GM23338 (cell line): ENCODE results near the gene PFDN4. TPM values are rescaled to one million over a fixed set of nuclear protein-coding genes. Genes with fewer than 3 reads are reported as not detected.

Experiments
- ATAC-seq: fragments of 200-7000 bp; cut with Tn5 transposase; 3 replicates; pipeline ENCODE4 v1.9.1; 2020
- DNase-seq: peaks from one replicate; pipeline ENCODE4 v3.0.0-alpha.2; 2015; ENCODE audit warnings: low spot score
- H2AFZ ChIP-seq: fragments of 200-600 bp; sonication (generic); 2 replicates; pipeline ENCODE4 v1.8.0; 2016; ENCODE audit warnings: antibody characterized with exemption, mild to moderate bottlenecking, moderate library complexity
- H3F3A ChIP-seq: fragments of 200-600 bp; sonication (generic); replicated peaks from 2 replicates; pipeline ENCODE4 v1.8.0; 2017; ENCODE audit warnings: antibody characterized with exemption, mixed run types, low read depth
- H3K27ac ChIP-seq: fragments of 200-600 bp; sonication (generic); 2 replicates; pipeline ENCODE4 v1.6.1; 2016; ENCODE audit warnings: low read depth
- H3K27me3 ChIP-seq: fragments of 200-600 bp; sonication (generic); 2 replicates; pipeline ENCODE4 v1.8.0; 2016; ENCODE audit warnings: mild to moderate bottlenecking, mixed run types, moderate library complexity; ENCODE audit not compliant: insufficient read depth
- H3K36me3 ChIP-seq: fragments of 200-600 bp; sonication (generic); 2 replicates; pipeline ENCODE4 v1.8.0; 2016; ENCODE audit warnings: mild to moderate bottlenecking; ENCODE audit not compliant: insufficient read depth
- H3K4me1 ChIP-seq: fragments of 200-600 bp; sonication (generic); 2 replicates; pipeline ENCODE4 v1.8.0; 2016; ENCODE audit warnings: mild to moderate bottlenecking, moderate library complexity; ENCODE audit not compliant: insufficient read depth
- H3K4me2 ChIP-seq: fragments of 200-600 bp; sonication (generic); 2 replicates; pipeline ENCODE4 v1.7.1; 2017; ENCODE audit warnings: mixed run types
- H3K4me3 ChIP-seq: fragments of 200-600 bp; sonication (generic); 2 replicates; pipeline ENCODE4 v1.6.1; 2016; ENCODE audit warnings: mixed run types
- H3K79me2 ChIP-seq: fragments of 200-600 bp; sonication (generic); replicated peaks from 2 replicates; pipeline ENCODE4 v1.8.0; 2017; ENCODE audit warnings: mild to moderate bottlenecking; ENCODE audit not compliant: insufficient read depth
- H3K9me2 ChIP-seq: fragments of 200-600 bp; sonication (generic); 2 replicates; pipeline ENCODE4 v1.8.0; 2017; ENCODE audit not compliant: insufficient read depth
- H4K20me1 ChIP-seq: fragments of 200-600 bp; sonication (generic); replicated peaks from 2 replicates; pipeline ENCODE4 v1.8.0; 2017; ENCODE audit warnings: mild to moderate bottlenecking; ENCODE audit not compliant: insufficient read depth
- H3K27ac Mint-ChIP-seq: 2 replicates; pipeline ENCODE4 v1.8.0; 2020; ENCODE audit warnings: inconsistent platforms, mild to moderate bottlenecking, moderate library complexity, mixed read lengths
- H3K27me3 Mint-ChIP-seq: 3 replicates; pipeline ENCODE4 v1.8.0; 2022; ENCODE audit warnings: low read depth, mild to moderate bottlenecking, moderate library complexity, mixed read lengths, inconsistent platforms; ENCODE audit not compliant: insufficient read depth, poor library complexity
- H3K36me3 Mint-ChIP-seq: 3 replicates; pipeline ENCODE4 v1.8.0; 2021; ENCODE audit warnings: low read depth, mild to moderate bottlenecking, inconsistent platforms, moderate library complexity, mixed read lengths
- H3K4me1 Mint-ChIP-seq: 3 replicates; pipeline ENCODE4 v1.8.0; 2020; ENCODE audit warnings: mild to moderate bottlenecking, inconsistent platforms, mixed read lengths
- H3K4me3 Mint-ChIP-seq: 3 replicates; pipeline ENCODE4 v1.8.0; 2021; ENCODE audit warnings: moderate library complexity, mild to moderate bottlenecking, inconsistent platforms, mixed read lengths
- H3K9me3 Mint-ChIP-seq: 3 replicates; pipeline ENCODE4 v1.8.0; 2020; ENCODE audit warnings: moderate library complexity, mild to moderate bottlenecking, inconsistent platforms, mixed read lengths
- CREB1 ChIP-seq: fragments of 250-450 bp; sonication (Bioruptor Pico); IDR thresholded peaks from 2 replicates; pipeline ENCODE4 v1.5.0; 2020; ENCODE audit warnings: low read depth, mild to moderate bottlenecking, moderate library complexity
- CTCF ChIP-seq, 2 experiments: fragments of 200-600 bp in 1 of 2; sonication (generic) in 1 of 2; conservative IDR thresholded peaks; 2 replicates each; pipeline versions ENCODE4 v1.5.1 to v1.6.1; 2016 to 2017; ENCODE audit warnings: antibody characterized with exemption in 2 of 2, low read depth in 2 of 2, mild to moderate bottlenecking in 2 of 2, moderate library complexity in 1 of 2
- ETS1 ChIP-seq: IDR thresholded peaks from 2 replicates; pipeline ENCODE4 v1.6.1; 2016; ENCODE audit warnings: antibody characterized with exemption
- EZH2 ChIP-seq: fragments of 200-600 bp; sonication (generic); IDR thresholded peaks from one replicate; pipeline ENCODE4 v1.8.0; 2017; ENCODE audit warnings: antibody characterized with exemption, mild to moderate bottlenecking, low read depth; ENCODE audit not compliant: unreplicated experiment
- EZH2phosphoT487 ChIP-seq: fragments of 200-600 bp; sonication (generic); IDR thresholded peaks from one replicate; pipeline ENCODE4 v1.8.1; 2018; ENCODE audit warnings: antibody characterized with exemption; ENCODE audit not compliant: unreplicated experiment
- JUNB ChIP-seq: IDR thresholded peaks from one replicate; pipeline ENCODE4 v1.6.1; 2016; ENCODE audit warnings: antibody characterized with exemption; ENCODE audit not compliant: unreplicated experiment
- NANOG ChIP-seq: IDR thresholded peaks from 2 replicates; pipeline ENCODE4 v1.6.1; 2016; ENCODE audit warnings: antibody characterized with exemption, borderline replicate concordance
- POLR2AphosphoS5 ChIP-seq: IDR thresholded peaks from 2 replicates; pipeline ENCODE4 v1.6.1; 2016; ENCODE audit warnings: antibody characterized with exemption, low read depth
- STAT1 ChIP-seq: IDR thresholded peaks from one replicate; pipeline ENCODE4 v1.6.1; 2016; ENCODE audit warnings: antibody characterized with exemption; ENCODE audit not compliant: unreplicated experiment
- ZNF114 ChIP-seq: fragments of 250-450 bp; sonication (Bioruptor Pico); IDR thresholded peaks from 2 replicates; pipeline ENCODE4 v1.5.0; 2020; ENCODE audit warnings: mild to moderate bottlenecking, moderate library complexity
- ZNF331 ChIP-seq: fragments of 250-450 bp; sonication (Bioruptor Pico); IDR thresholded peaks from 2 replicates; pipeline ENCODE4 v1.5.0; 2020; ENCODE audit warnings: low read depth, mild to moderate bottlenecking, moderate library complexity
- ZNF462 ChIP-seq: fragments of 250-450 bp; sonication (Bioruptor Pico); IDR thresholded peaks from 2 replicates; pipeline ENCODE4 v1.5.0; 2020; ENCODE audit warnings: mild to moderate bottlenecking, moderate library complexity
- polyA plus RNA-seq: library from polyadenylated mRNA; unstranded; fragments of >200 nt; fragmentation: Nextera tagmentation; extraction: Ambion mirVana; gene quantifications from 2 replicates; pipeline ENCODE4 v1.2.1, GENCODE V29; 2016
- total RNA-seq: library from RNA; depleted of rRNA; stranded (reverse); fragments of >200 nt; shearing (Covaris generic); gene quantifications from 2 replicates; pipeline ENCODE4 v1.2.3, GENCODE V29; 2014
- TF ChIP-seq, protein P1 (sequence below): IDR thresholded peaks from one replicate; pipeline ENCODE4 v1.6.1; 2018; ENCODE audit warnings: antibody characterized with exemption; ENCODE audit not compliant: unreplicated experiment

PFDN4 gene
- total and polyA plus RNA-seq, 2 experiments from 2014 or later, result 105 to 477 TPM

DNA sequence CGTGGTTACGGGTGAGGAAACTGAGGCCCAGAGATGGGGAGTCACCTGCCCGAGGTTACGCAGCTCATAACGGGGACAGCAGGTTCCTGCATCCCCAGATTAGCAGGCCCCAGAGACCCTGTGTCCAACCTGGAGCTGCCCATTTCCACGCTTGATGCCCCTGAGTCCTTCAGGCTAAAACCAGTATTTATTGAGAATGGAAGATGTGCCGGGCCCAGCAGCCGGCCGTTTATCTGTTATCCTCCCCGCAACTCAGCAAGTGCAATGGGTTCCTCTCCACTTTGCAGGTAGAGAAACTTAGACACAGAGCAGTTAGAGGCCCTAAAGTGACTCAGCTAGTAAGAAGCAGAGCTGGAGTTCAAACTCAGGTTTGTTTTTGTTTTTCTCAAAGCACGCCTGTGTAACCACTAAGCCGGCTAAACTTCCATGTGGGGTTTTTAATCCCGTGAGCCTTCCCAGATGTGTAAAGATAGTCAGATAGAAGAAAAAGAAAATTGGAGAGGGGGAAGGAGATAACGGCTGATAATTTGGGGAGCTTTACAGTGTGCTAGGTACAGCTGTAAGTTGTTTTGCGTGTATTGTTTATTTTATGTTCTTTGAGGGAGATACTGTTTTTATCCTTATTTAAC lies 775 bp downstream of the PFDN4 start:
- Mint-ChIP-seq H3K27ac (peak overlapping the region; percentile 84), H3K36me3 (peaks cover 12% of the 10 kb centered on the region; the same call in 2 of the 3 replicates), H3K9me3 (no peaks in the 10 kb centered on the region), H3K4me1 (peaks cover 14% of the 10 kb centered on the region), H3K4me3 (peak overlapping the region; percentile 88), H3K27me3 (peaks cover 4% of the 10 kb centered on the region)
- peak overlapping the region; percentile 88 for H2AFZ ChIP-seq
- DNase-seq (peak; percentile 45), ATAC-seq (peak; percentile 22)
- no peaks in the 10 kb centered on the region for H3K36me3 ChIP-seq
- H3F3A ChIP-seq, result no peaks in the 10 kb centered on the region
- H3K9me2 ChIP-seq, result no peaks in the 10 kb centered on the region
- no peak overlapping the region for H3K27ac ChIP-seq
- H3K27me3 ChIP-seq, result no peaks in the 10 kb centered on the region
- TF ChIP-seq ETS1, result no peak
- TF ChIP-seq STAT1, result no peak
- TF ChIP-seq JUNB, result no peak
- TF ChIP-seq, protein P1, sequence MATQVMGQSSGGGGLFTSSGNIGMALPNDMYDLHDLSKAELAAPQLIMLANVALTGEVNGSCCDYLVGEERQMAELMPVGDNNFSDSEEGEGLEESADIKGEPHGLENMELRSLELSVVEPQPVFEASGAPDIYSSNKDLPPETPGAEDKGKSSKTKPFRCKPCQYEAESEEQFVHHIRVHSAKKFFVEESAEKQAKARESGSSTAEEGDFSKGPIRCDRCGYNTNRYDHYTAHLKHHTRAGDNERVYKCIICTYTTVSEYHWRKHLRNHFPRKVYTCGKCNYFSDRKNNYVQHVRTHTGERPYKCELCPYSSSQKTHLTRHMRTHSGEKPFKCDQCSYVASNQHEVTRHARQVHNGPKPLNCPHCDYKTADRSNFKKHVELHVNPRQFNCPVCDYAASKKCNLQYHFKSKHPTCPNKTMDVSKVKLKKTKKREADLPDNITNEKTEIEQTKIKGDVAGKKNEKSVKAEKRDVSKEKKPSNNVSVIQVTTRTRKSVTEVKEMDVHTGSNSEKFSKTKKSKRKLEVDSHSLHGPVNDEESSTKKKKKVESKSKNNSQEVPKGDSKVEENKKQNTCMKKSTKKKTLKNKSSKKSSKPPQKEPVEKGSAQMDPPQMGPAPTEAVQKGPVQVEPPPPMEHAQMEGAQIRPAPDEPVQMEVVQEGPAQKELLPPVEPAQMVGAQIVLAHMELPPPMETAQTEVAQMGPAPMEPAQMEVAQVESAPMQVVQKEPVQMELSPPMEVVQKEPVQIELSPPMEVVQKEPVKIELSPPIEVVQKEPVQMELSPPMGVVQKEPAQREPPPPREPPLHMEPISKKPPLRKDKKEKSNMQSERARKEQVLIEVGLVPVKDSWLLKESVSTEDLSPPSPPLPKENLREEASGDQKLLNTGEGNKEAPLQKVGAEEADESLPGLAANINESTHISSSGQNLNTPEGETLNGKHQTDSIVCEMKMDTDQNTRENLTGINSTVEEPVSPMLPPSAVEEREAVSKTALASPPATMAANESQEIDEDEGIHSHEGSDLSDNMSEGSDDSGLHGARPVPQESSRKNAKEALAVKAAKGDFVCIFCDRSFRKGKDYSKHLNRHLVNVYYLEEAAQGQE, result no peak
- TF ChIP-seq NANOG, result no peak
- TF ChIP-seq EZH2, result no peak
- TF ChIP-seq CTCF (conservative IDR thresholded peaks at IDR 0.05; ENCODE audit: low read depth in 2 of 2), result no peak
- TF ChIP-seq CREB1 (CRISPR knock-in tag), result no peak
- no peak for TF ChIP-seq EZH2phosphoT487
- no peak; the same call in 1 of the 2 replicates for TF ChIP-seq POLR2AphosphoS5
- no peak for TF ChIP-seq ZNF462 (CRISPR knock-in tag)
- TF ChIP-seq ZNF331 (CRISPR knock-in tag), result no peak
- no peak for TF ChIP-seq ZNF114 (CRISPR knock-in tag)
- peak overlapping the region; percentile 99 for H3K4me2 ChIP-seq
- H3K4me3 ChIP-seq, result peak overlapping the region; percentile 96
- H3K4me1 ChIP-seq, result no peaks in the 10 kb centered on the region; the same call in 1 of the 2 replicates
- H4K20me1 ChIP-seq, result peaks cover 18% of the 10 kb centered on the region
- peaks cover 56% of the 10 kb centered on the region for H3K79me2 ChIP-seq
